ENCODE measurements around the gene FBXO15. TPM values are rescaled to one million over a fixed set of nuclear protein-coding genes. Genes with fewer than 3 reads are reported as not detected.

Gene FBXO15
- total and polyA plus RNA-seq, 7 donors: 0.03 to 0.30 (median 0.23) TPM; not detected in 3

DNA sequence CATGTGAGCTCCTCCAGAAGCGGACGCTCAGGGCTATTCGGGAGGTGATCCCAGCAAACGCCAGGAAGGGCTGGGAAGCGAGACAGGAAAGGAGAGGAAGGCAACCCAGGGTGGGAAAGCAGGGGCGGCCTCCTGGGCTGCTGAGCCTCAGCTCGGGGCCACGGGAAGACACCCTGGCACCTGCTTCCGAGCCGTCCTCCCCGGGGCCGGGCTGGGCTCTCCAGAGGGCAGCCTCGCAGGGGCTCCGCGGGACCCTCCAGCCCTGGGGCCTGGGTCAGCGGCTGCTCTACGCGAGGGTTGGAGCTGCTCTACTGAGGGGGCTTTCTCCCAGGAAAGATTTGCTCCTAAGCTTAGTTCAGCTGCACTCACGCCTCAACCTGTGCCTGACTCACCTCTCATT is 34.7 kb upstream of the FBXO15 start:
- WGBS, 3 donors: 93 to 96% (median 94%) methylated on average over 19 of the region's 19 CpGs

GRCh38 chr18:74179623-74180199 is 32.1 kb upstream of the FBXO15 start:
- ATAC-seq: no peak
- TF ChIP-seq, protein P1, sequence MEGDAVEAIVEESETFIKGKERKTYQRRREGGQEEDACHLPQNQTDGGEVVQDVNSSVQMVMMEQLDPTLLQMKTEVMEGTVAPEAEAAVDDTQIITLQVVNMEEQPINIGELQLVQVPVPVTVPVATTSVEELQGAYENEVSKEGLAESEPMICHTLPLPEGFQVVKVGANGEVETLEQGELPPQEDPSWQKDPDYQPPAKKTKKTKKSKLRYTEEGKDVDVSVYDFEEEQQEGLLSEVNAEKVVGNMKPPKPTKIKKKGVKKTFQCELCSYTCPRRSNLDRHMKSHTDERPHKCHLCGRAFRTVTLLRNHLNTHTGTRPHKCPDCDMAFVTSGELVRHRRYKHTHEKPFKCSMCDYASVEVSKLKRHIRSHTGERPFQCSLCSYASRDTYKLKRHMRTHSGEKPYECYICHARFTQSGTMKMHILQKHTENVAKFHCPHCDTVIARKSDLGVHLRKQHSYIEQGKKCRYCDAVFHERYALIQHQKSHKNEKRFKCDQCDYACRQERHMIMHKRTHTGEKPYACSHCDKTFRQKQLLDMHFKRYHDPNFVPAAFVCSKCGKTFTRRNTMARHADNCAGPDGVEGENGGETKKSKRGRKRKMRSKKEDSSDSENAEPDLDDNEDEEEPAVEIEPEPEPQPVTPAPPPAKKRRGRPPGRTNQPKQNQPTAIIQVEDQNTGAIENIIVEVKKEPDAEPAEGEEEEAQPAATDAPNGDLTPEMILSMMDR (IDR thresholded peaks at IDR 0.05): no peak
- H3K36me3 ChIP-seq (ENCODE audit: insufficient read depth in 1 of 2, low read depth in 1 of 2): no peaks in the 10 kb centered on the region
- no peaks in the 10 kb centered on the region for H3K9me3 ChIP-seq
- 77 to 80% (median 80%) methylated on average over 10 of the region's 10 CpGs for WGBS, 3 donors
- no peak overlapping the region for H3K27ac ChIP-seq
- intact Hi-C loops (cut with DNase I): no loop called here
- no peak for DNase-seq
- no peaks in the 10 kb centered on the region for H3K4me1 ChIP-seq
- H3K4me3 ChIP-seq: no peak overlapping the region
- H3K27me3 ChIP-seq (ENCODE audit: insufficient read depth in 3 of 3, low read length in 2 of 3): peaks cover 0 to 24% (median 7%) of the 10 kb centered on the region in 3 donors

More for the DNA sequence above, 34.7 kb upstream of the FBXO15 start:
- Histone ChIP-seq H3K36me3 (ENCODE audit: insufficient read depth in 1 of 2, low read depth in 1 of 2) (no peaks in the 10 kb centered on the region), H3K27ac (no peak overlapping the region), H3K4me3 (no peak overlapping the region), H3K4me1 (no peaks in the 10 kb centered on the region), H3K9me3 (no peaks in the 10 kb centered on the region), H3K27me3 (ENCODE audit: insufficient read depth in 3 of 3, low read length in 2 of 3) (peaks cover 0 to 22% (median 3%) of the 10 kb centered on the region in 3 donors)
- ATAC-seq (no peak), DNase-seq (no peak)
- TF ChIP-seq, protein P1 (IDR thresholded peaks at IDR 0.05): no peak
- intact Hi-C loops (cut with DNase I): no loop called here

DNA sequence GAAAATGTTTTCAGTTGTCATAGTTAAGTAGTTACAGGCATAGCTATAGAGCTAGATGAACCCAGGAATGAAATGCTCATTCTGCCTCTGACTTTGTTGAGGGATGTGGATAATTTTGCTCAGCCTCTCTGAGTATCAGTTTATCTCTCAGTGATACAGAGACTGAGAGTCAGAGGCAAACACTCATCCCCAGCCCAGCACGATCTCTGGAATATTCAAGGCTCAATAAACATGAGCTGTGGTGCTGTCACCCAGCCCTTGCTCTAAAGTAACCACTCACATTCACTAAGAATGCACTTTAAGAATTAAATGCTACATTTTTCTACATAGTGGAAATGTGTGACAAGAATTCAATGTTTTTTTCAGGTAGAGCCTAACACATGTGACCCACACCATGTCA is 31.2 kb upstream of the FBXO15 start:
- Histone ChIP-seq H3K27ac (no peak overlapping the region), H3K9me3 (no peaks in the 10 kb centered on the region), H3K4me1 (no peaks in the 10 kb centered on the region), H3K27me3 (ENCODE audit: insufficient read depth in 3 of 3, low read length in 2 of 3) (peaks cover 0 to 23% (median 7%) of the 10 kb centered on the region in 3 donors), H3K36me3 (ENCODE audit: insufficient read depth in 1 of 2, low read depth in 1 of 2) (no peaks in the 10 kb centered on the region), H3K4me3 (no peak overlapping the region)
- DNase-seq (no peak), ATAC-seq (no peak)
- intact Hi-C loops (cut with DNase I): no loop called here
- 67 to 76% (median 70%) methylated on average over 1 of the region's 1 CpG for WGBS, 3 donors
- TF ChIP-seq, protein P1 (IDR thresholded peaks at IDR 0.05): no peak

DNA sequence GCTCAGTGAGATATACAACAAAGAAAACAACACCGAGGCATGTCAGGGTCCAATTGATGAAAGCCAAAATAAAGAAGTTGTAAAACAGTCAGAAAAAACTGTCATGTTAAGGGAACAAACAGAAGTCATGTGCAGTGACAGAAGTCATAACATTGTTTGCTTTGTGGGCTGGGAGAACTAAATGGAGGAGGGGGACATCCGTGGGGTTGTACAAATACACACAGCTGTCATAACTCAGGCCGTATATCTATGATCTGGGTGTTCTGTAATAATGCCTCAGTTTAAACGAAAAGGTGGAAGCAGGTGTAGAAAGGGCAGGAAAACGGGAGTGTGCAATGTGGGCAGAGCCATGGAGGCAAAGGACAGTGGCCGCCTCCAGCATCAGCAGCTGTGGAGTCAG is 28.0 kb upstream of the FBXO15 start:
- H3K27ac ChIP-seq: no peak overlapping the region
- H3K36me3 ChIP-seq (ENCODE audit: insufficient read depth in 1 of 2, low read depth in 1 of 2): no peaks in the 10 kb centered on the region
- ATAC-seq (no peak), DNase-seq (no peak)
- H3K9me3 ChIP-seq: no peaks in the 10 kb centered on the region
- TF ChIP-seq, protein P1 (IDR thresholded peaks at IDR 0.05): no peak
- H3K4me3 ChIP-seq: no peak overlapping the region
- intact Hi-C loops (cut with DNase I): no loop called here
- no peaks in the 10 kb centered on the region for H3K4me1 ChIP-seq
- WGBS, 3 donors: 70 to 79% (median 71%) methylated on average over 6 of the region's 6 CpGs
- H3K27me3 ChIP-seq (ENCODE audit: insufficient read depth in 3 of 3, low read length in 2 of 3): peaks cover 0 to 15% (median 10%) of the 10 kb centered on the region in 3 donors

DNA sequence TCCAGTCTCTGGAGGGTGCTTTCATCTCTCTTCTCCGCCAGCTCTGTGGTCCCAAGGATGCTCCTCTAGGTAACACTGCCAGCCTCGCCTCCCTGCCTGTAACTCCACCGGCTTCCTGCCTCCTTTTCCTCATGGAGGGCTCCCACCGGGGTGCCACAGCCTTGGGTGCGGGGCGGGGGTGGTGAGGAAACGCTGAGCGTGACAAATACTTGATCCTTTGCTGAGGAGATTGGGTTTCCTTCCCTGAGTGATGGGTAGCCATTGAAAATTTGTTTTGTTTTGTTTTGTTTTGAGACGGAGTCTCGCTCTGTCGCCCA is 25.8 kb upstream of the FBXO15 start:
- H3K27me3 ChIP-seq (ENCODE audit: insufficient read depth in 3 of 3, low read length in 2 of 3): peaks cover 0 to 15% (median 10%) of the 10 kb centered on the region in 3 donors
- ATAC-seq: no peak
- TF ChIP-seq, protein P1 (IDR thresholded peaks at IDR 0.05): no peak
- intact Hi-C loops (cut with DNase I): no loop called here
- no peak for DNase-seq
- H3K9me3 ChIP-seq: no peaks in the 10 kb centered on the region
- no peak overlapping the region for H3K27ac ChIP-seq
- no peak overlapping the region for H3K4me3 ChIP-seq
- H3K4me1 ChIP-seq: no peaks in the 10 kb centered on the region
- WGBS, 3 donors: 70 to 76% (median 74%) methylated on average over 11 of the region's 11 CpGs
- no peaks in the 10 kb centered on the region for H3K36me3 ChIP-seq (ENCODE audit: insufficient read depth in 1 of 2, low read depth in 1 of 2)
